IPS DF 6.9 (cell line): ENCODE results near the gene AHDC1.

Source experiments
- DNase-seq: peaks from one replicate; pipeline ENCODE4 v3.0.0-alpha.2; 2013; ENCODE audit warnings: low read depth, low spot score
- H3K27ac ChIP-seq: one replicate; pipeline ENCODE4 v1.5.1; 2013; ENCODE audit warnings: low read length, control low read depth
- H3K27me3 ChIP-seq: 2 replicates; pipeline ENCODE4 v1.6.1; 2013; ENCODE audit warnings: mild to moderate bottlenecking, low read length; ENCODE audit not compliant: control insufficient read depth, insufficient read depth
- H3K36me3 ChIP-seq: 2 replicates; pipeline ENCODE4 v1.6.1; 2013; ENCODE audit warnings: low read length; ENCODE audit not compliant: control insufficient read depth, insufficient read depth
- H3K4me1 ChIP-seq: 2 replicates; pipeline ENCODE4 v1.6.1; 2013; ENCODE audit warnings: low read length; ENCODE audit not compliant: control insufficient read depth, insufficient read depth
- H3K4me3 ChIP-seq: 2 replicates; pipeline ENCODE4 v1.5.1; 2013; ENCODE audit warnings: mild to moderate bottlenecking, low read length
- H3K9me3 ChIP-seq: 2 replicates; pipeline ENCODE4 v1.6.1; 2013; ENCODE audit warnings: low read length, inconsistent platforms; ENCODE audit not compliant: control insufficient read depth, insufficient read depth
- WGBS: extraction: QIAGEN DNeasy Blood & Tissue Kit; methylation state at CpG from one replicate; pipeline ENCODE4 v1.1.7; 2013; ENCODE audit warnings: mixed read lengths, missing lambda C conversion rate; ENCODE audit not compliant: insufficient read length, insufficient coverage; 5-methylcytosine and 5-hydroxymethylcytosine counted together

Gene AHDC1

DNA sequence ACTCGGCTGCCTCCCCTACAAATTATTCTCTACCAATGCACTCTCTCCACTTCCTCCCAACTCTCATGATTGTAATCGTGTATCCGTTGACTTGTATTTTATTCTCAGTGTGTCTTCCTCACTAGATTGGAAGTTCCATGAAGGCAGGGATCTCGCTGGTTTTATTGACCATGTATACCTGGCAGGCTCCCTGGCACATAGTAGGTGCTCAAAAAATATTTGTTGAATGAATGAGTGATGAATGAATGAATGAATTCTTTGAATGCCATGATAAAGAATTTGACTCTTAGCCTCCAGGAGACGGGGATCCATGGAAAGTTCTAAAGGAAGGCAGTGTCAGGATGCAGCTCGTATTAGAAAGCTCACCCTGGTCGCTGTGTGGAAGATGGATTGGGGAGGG is 85.1 kb downstream of the AHDC1 start:
- DNase-seq, result no peak
- H3K4me3 ChIP-seq, result no peak overlapping the region
- H3K27me3 ChIP-seq, result no peaks in the 10 kb centered on the region
- peaks cover 14% of the 10 kb centered on the region for H3K4me1 ChIP-seq
- WGBS, result no CpG with 5 or more reads among the region's 7 CpGs
- no peak overlapping the region for H3K27ac ChIP-seq
- H3K9me3 ChIP-seq, result no peaks in the 10 kb centered on the region
- H3K36me3 ChIP-seq, result no peaks in the 10 kb centered on the region; the same call in 1 of the 2 replicates

DNA sequence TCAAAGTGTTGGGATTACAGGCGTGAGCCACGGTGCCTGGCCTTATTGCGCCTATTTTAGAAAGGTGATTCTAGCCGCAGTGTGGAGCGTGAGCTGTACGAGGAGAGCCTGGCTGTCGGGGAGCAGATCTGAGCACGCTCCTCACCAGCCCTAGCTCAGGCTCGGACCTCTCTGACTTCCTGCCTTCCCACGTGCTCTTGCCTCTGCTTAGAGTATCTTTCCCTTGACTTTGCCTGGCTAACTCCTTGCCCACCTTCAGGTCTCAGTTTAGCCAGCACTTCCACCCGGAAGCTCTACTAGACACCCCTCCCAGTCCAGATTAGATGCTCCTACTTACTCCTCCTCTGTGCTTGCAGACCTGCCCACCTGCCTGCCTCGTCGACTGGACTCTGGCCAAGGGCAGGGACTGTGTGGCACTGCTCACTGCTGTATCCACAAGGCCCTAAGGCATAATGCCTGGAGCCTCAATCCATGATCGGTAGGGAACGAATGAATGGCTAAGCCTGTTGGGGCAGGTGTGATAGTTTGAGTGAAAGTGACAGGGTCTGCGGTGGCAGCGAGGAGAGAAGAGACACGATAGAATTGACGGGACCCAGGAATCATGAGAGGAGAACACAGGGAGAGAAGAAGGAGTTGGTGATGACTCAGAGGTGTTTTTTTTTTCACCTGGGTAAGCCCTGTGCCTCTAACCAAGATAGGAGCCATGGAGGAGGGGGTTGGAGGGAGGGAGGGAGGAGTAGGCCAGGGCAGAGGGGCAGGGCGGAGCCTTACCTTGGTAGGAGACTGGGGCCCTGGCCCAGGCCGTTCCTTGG is 85.8 kb downstream of the AHDC1 start:
- Histone ChIP-seq H3K27ac (no peak overlapping the region), H3K36me3 (no peaks in the 10 kb centered on the region; the same call in 1 of the 2 replicates), H3K9me3 (no peaks in the 10 kb centered on the region), H3K4me1 (peaks cover 16% of the 10 kb centered on the region), H3K27me3 (no peaks in the 10 kb centered on the region), H3K4me3 (no peak overlapping the region)
- DNase-seq, result no peak
- no CpG with 5 or more reads among the region's 21 CpGs for WGBS

DNA sequence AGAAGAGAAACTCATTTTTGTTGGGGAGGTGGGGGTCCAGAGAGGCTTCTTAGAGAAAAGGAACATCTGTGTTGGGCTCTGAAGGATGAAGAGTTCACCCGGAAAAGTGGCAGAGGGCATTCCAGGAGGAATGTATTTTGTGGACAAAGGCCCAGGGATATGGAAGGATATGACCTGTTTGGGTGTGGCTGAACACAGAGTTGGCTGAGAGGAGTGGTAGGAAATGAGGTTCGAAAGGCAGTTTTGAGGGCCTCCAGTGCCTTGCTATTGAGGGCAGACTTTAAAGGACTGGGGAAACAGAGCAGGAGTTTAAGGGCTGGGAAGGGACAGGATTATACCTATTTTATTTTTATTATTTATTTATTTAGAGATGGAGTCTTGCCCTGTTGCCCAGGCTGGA is 86.6 kb downstream of the AHDC1 start:
- Histone ChIP-seq H3K4me3 (no peak overlapping the region), H3K27ac (no peak overlapping the region), H3K9me3 (no peaks in the 10 kb centered on the region), H3K36me3 (no peaks in the 10 kb centered on the region; the same call in 1 of the 2 replicates), H3K4me1 (peaks cover 11% of the 10 kb centered on the region), H3K27me3 (no peaks in the 10 kb centered on the region)
- no CpG with 5 or more reads among the region's 2 CpGs for WGBS
- DNase-seq, result no peak

DNA sequence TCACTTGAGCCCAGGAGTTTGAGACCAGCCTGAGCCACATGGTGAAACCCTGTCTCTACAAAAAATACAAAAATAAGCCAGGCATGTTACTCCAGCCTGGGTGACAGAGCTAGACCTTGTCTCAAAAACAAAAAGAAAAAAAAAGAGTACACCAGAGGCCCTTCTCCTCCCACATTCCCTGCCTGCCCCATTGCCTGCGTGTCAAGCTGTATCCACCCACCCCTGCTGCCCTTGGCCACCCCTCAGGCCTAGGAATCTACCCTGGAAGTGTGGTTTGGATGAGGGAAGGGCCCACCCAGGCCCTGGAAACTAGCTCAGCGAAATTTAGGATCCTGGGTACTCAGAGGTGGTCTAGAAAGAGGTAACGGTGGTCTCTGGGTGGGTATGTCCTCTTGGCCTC is 88.3 kb downstream of the AHDC1 start:
- no peak for DNase-seq
- no CpG with 5 or more reads among the region's 3 CpGs for WGBS
- Histone ChIP-seq H3K27ac (no peak overlapping the region), H3K9me3 (no peaks in the 10 kb centered on the region), H3K27me3 (no peaks in the 10 kb centered on the region), H3K4me3 (no peak overlapping the region), H3K36me3 (no peaks in the 10 kb centered on the region; the same call in 1 of the 2 replicates), H3K4me1 (peaks cover 10% of the 10 kb centered on the region)

DNA sequence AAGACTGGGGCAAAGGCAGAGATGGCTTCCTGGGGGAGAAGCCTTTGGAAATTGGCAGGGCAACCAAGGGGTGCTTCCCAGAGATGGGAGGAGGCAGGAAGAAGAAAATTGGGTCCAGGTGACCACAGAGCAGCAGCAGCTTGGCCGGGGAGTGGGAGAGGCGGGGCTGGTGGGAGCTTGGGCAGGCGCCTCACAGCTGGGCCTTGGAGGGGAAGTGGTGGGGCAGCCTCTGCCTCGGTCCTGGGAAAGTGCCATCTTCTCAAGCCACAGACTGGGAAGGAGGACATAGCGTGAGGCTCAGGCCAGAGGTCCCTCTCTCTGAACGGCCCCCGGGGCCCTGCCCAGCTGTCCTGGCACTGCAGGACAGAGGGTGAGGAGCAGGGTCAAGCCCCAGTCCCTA is 90.0 kb downstream of the AHDC1 start:
- Histone ChIP-seq H3K36me3 (no peaks in the 10 kb centered on the region), H3K9me3 (no peaks in the 10 kb centered on the region), H3K4me3 (no peak overlapping the region), H3K27ac (no peak overlapping the region), H3K27me3 (no peaks in the 10 kb centered on the region), H3K4me1 (peaks cover 4% of the 10 kb centered on the region)
- DNase-seq, result no peak
- WGBS, result no CpG with 5 or more reads among the region's 7 CpGs

DNA sequence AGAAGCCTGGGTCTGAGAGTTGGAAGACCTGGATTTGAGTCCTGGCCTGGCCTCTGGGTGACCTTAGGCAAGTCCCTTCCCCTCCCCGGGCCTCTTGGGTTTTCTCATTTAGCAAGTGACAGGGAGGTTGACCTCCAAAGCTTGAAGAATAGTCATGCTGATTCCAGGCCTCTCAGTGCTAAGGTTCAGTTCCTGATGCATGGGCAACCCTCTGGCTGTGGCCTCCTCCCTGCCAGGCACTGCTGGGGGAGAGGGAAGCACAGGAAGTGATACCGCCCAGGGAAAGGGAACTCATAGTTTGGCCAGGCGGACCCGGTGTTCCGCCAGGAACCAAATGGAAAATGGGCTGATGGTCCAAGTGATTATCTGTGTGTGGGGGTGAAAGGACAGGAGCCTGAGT is 90.4 kb downstream of the AHDC1 start:
- WGBS, result no CpG with 5 or more reads among the region's 5 CpGs
- no peak for DNase-seq
- peaks cover 4% of the 10 kb centered on the region for H3K4me1 ChIP-seq
- no peak overlapping the region for H3K27ac ChIP-seq
- no peak overlapping the region for H3K4me3 ChIP-seq
- no peaks in the 10 kb centered on the region for H3K27me3 ChIP-seq
- H3K36me3 ChIP-seq, result no peaks in the 10 kb centered on the region
- H3K9me3 ChIP-seq, result no peaks in the 10 kb centered on the region

DNA sequence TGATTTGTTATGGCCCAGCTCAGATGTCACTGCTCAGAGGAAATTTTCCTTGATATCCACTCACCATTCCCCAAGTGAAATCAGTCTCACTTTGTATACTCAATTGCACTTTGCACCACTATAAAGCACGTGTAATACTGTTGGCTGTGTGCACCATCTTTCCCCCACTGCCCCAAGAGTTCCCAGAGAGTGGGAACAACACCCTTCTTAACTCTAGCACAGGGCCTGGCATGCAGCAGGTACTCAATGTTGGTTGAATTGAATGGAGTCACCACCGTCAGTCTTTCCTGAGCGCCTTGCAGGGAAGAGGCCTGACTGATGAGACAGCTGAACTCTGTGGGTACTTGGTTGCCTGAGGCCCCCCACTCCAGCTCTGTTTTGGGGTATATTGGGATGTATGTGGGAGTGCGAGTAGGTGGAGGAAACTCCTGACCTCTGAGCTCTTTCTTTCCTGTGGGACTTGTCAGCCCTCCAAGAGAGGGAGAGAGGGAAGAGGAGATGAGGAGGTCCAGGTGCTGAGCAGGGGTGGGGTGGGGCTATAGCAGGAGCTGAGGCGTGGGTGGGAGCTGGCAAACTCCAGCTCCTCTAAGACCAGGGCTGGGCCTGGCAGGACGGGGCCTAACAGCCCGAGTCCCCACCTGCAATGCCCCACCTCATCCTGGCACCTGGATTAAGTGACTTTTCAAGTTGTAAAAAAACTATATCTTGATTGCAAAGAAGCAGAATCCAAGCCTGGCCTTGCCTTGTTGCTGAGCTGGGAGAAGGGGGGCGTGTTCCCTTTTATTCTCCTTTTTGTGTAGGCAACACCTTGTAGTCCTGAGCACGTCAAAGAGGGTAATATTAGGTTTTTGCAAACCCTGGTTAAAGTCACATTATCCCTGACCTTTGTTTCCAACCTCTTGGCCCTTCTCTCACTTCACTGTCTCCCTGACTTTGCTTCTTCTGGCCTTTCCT is 94.5 kb downstream of the AHDC1 start:
- no CpG with 5 or more reads among the region's 9 CpGs for whole genome bisulfite sequencing
- H3K36me3 ChIP-seq, result no peaks in the 10 kb centered on the region
- no peak overlapping the region for H3K4me3 ChIP-seq
- H3K9me3 ChIP-seq, result no peaks in the 10 kb centered on the region
- no peaks in the 10 kb centered on the region for H3K27me3 ChIP-seq
- no peak for DNase-seq
- no peak overlapping the region for H3K27ac ChIP-seq
- H3K4me1 ChIP-seq, result peaks cover 5% of the 10 kb centered on the region; the same call in 1 of the 2 replicates

DNA sequence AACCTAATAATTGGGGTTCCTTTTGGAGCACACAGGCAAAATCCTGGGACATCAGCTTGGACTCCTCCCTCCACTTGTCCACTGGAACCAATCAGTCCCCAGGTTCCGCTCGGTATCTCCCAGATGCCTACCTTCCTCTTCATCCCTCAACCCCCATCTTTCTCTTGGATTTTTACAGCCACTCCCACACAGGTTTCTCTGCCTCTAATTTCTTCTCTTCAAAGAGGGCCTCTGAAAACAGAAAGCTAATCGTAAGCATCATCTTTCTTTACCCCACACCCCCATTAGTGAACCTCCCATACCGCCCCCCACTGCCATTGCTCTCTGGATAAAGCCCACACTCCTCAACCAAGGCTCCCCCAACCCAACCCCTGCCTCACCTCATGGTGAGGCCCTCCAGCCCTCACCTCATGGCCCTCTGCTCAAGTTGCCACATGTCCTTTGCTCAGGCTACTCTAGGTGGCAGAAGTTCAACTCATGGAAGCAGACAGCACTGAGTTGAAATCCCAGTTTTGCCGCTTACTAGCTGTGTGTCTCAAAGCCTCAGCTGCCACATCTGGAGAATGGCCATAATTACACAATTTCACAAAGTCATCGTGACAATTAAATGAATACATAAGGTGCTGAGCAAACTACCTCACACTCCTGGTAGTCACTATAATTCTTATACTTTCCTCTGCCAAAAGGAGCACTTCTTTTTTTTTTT is 95.8 kb downstream of the AHDC1 start:
- Histone ChIP-seq H3K36me3 (no peaks in the 10 kb centered on the region), H3K27ac (no peak overlapping the region), H3K9me3 (no peaks in the 10 kb centered on the region), H3K27me3 (no peaks in the 10 kb centered on the region), H3K4me1 (peaks cover 6% of the 10 kb centered on the region), H3K4me3 (no peak overlapping the region)
- no CpG with 5 or more reads among the region's 6 CpGs for WGBS
- no peak for DNase-seq

DNA sequence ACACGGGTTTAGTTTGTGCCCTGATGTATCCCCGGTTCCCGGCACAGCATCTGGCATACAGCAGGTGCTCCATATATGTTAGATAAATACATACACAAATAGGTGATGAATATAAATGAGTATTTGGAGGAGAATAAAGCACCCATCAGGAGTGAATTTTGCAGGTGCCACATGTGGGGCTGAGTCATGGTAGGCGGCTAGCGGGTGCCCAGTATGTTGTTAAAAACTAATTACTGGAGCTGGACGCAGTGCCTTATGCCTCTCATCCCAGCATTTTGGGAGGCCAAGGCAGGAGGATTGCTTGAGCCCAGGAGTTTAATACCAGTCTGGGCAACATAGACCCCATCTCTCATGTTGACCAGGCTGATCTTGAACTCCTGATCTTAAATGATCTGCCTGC is 97.2 kb downstream of the AHDC1 start:
- Histone ChIP-seq H3K36me3 (no peaks in the 10 kb centered on the region), H3K27me3 (no peaks in the 10 kb centered on the region), H3K9me3 (no peaks in the 10 kb centered on the region), H3K4me3 (no peak overlapping the region), H3K4me1 (peaks cover 6% of the 10 kb centered on the region), H3K27ac (no peak overlapping the region)
- no peak for DNase-seq
- WGBS, result no CpG with 5 or more reads among the region's 6 CpGs

DNA sequence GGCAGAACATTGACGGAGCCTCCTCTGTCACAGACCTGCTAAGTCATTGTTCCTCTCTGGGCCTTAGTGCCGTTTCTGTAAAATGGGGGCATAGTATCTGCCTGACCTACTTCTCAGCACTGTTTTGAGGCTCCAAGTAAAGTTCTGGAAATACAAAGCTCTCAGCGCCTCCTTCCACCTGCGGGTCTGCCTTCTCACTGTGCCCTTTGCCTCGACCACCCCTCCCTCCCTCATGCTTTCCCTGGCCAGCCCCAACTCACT is 98.6 kb downstream of the AHDC1 start:
- Histone ChIP-seq H3K27ac (no peak overlapping the region), H3K27me3 (no peaks in the 10 kb centered on the region), H3K4me3 (no peak overlapping the region), H3K4me1 (peaks cover 6% of the 10 kb centered on the region), H3K36me3 (no peaks in the 10 kb centered on the region), H3K9me3 (no peaks in the 10 kb centered on the region)
- DNase-seq, result no peak
- WGBS, result no CpG with 5 or more reads among the region's 5 CpGs
